ENCODE results near the gene AS3MT. TPM values are rescaled to one million over a fixed set of nuclear protein-coding genes. Genes with fewer than 3 reads are reported as not detected.

The AS3MT gene
- polyA plus RNA-seq, 1 donor (not counting 4 experiments of a cell fraction or from before 2014, with no cell fraction given) = 2.0 TPM

DNA sequence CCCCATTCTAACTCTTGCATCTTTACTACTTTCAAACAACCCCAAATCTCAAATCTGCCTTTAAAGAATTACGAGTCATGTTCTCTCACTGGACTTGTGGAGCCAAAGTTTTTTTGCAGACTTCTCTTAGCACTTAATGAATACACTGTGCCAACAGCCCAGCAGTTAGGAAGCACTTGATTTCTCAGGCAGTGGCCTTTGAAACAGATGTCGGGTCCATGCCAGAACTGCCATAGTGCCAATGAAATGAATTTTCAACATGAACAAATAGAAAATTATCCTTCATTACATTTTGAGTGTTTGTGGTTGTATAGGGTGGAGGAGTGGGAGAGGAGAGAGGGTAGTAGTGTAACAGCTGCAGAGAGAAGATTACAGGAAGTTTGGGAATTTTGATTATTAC lies 9.4 kb upstream of the AS3MT start:
- no peak for DNase-seq (ENCODE audit: low read depth, low spot score)
- Histone ChIP-seq H3K27me3 (ENCODE audit: control insufficient read depth, extremely low read depth, insufficient read depth, low read length) (no peaks in the 10 kb centered on the region), H2AFZ (ENCODE audit: control insufficient read depth, low read length) (no peak overlapping the region), H3K9me3 (ENCODE audit: control insufficient read depth, low read depth, low read length) (no peaks in the 10 kb centered on the region), H3K4me1 (ENCODE audit: control insufficient read depth, extremely low read depth, insufficient read depth, low read length) (peaks cover 11% of the 10 kb centered on the region), H3K4me2 (ENCODE audit: control insufficient read depth, extremely low read depth, insufficient read depth, low read depth, low read length) (no peak overlapping the region), H4K20me1 (ENCODE audit: control insufficient read depth, extremely low read depth, insufficient read depth, low read length) (no peaks in the 10 kb centered on the region), H3K4me3 (ENCODE audit: control insufficient read depth in 2 of 3, extremely low read depth in 1 of 3, insufficient read depth in 2 of 3, low read depth in 1 of 3, low read length in 3 of 3) (no peak overlapping the region), H3K9ac (ENCODE audit: control insufficient read depth, extremely low read depth, insufficient read depth, low read length) (no peak overlapping the region), H3K79me2 (ENCODE audit: control insufficient read depth, insufficient read depth, low read length) (peaks cover 5% of the 10 kb centered on the region), H3K36me3 (ENCODE audit: control insufficient read depth in 2 of 2, extremely low read depth in 1 of 2, insufficient read depth in 2 of 2, low read length in 2 of 2) (peaks cover 0 to 3% of the 10 kb centered on the region in 2 experiments), H3K27ac (ENCODE audit: control insufficient read depth, insufficient read depth, low read length) (no peak overlapping the region), H3K9me1 (ENCODE audit: control insufficient read depth, extremely low read depth, insufficient read depth, low read length) (no peaks in the 10 kb centered on the region)
- dilution Hi-C loops (cut with MboI; ENCODE audit: extremely low pct_ligation_motif_present, low sequenced_read_pairs) = no loop called here
- FAIRE-seq = no peak
- TF ChIP-seq CTCF (optimal IDR thresholded peaks at IDR 0.05 in 1 of 3, IDR thresholded peaks at IDR 0.05 in 1 of 3, conservative IDR thresholded peaks at IDR 0.05 in 1 of 3; ENCODE audit: extremely low read depth in 1 of 3, insufficient read depth in 2 of 3, low read length in 3 of 3) (no peak), EZH2 (IDR thresholded peaks at IDR 0.05; ENCODE audit: low read length) (no peak)

- dilution Hi-C loops (cut with MboI; ENCODE audit: extremely low pct_ligation_motif_present, low sequenced_read_pairs) = no loop called here
- Histone ChIP-seq H2AFZ (ENCODE audit: control insufficient read depth, low read length) (no peak overlapping the region), H3K27ac (ENCODE audit: control insufficient read depth, insufficient read depth, low read length) (no peak overlapping the region), H3K36me3 (ENCODE audit: control insufficient read depth in 2 of 2, extremely low read depth in 1 of 2, insufficient read depth in 2 of 2, low read length in 2 of 2) (peaks cover 0 to 3% of the 10 kb centered on the region in 2 experiments), H3K9me1 (ENCODE audit: control insufficient read depth, extremely low read depth, insufficient read depth, low read length) (no peaks in the 10 kb centered on the region), H3K4me1 (ENCODE audit: control insufficient read depth, extremely low read depth, insufficient read depth, low read length) (no peaks in the 10 kb centered on the region), H3K27me3 (ENCODE audit: control insufficient read depth, extremely low read depth, insufficient read depth, low read length) (no peaks in the 10 kb centered on the region), H4K20me1 (ENCODE audit: control insufficient read depth, extremely low read depth, insufficient read depth, low read length) (no peaks in the 10 kb centered on the region), H3K79me2 (ENCODE audit: control insufficient read depth, insufficient read depth, low read length) (no peaks in the 10 kb centered on the region), H3K9ac (ENCODE audit: control insufficient read depth, extremely low read depth, insufficient read depth, low read length) (no peak overlapping the region), H3K4me3 (ENCODE audit: control insufficient read depth in 2 of 3, extremely low read depth in 1 of 3, insufficient read depth in 2 of 3, low read depth in 1 of 3, low read length in 3 of 3) (no peak overlapping the region), H3K4me2 (ENCODE audit: control insufficient read depth, extremely low read depth, insufficient read depth, low read depth, low read length) (no peak overlapping the region), H3K9me3 (ENCODE audit: control insufficient read depth, low read depth, low read length) (no peaks in the 10 kb centered on the region)
- TF ChIP-seq CTCF (optimal IDR thresholded peaks at IDR 0.05 in 1 of 3, IDR thresholded peaks at IDR 0.05 in 1 of 3, conservative IDR thresholded peaks at IDR 0.05 in 1 of 3; ENCODE audit: extremely low read depth in 1 of 3, insufficient read depth in 2 of 3, low read length in 3 of 3) (no peak), EZH2 (IDR thresholded peaks at IDR 0.05; ENCODE audit: low read length) (no peak)
- DNase-seq (ENCODE audit: low read depth, low spot score) (no peak), FAIRE-seq (no peak)
Measured at GRCh38 chr10:102863660-102864059, 5.6 kb upstream of the AS3MT start.

All from keratinocyte (primary cell).